Islet of Langerhans (tissue), 1 donor: ENCODE data around the gene MLC1.

Experiments
- FAIRE-seq: peaks from one replicate; lab custom pipeline; 2011; peaks lifted over from hg19 to GRCh38; lab: Jason Lieb, UNC

The MLC1 gene

DNA sequence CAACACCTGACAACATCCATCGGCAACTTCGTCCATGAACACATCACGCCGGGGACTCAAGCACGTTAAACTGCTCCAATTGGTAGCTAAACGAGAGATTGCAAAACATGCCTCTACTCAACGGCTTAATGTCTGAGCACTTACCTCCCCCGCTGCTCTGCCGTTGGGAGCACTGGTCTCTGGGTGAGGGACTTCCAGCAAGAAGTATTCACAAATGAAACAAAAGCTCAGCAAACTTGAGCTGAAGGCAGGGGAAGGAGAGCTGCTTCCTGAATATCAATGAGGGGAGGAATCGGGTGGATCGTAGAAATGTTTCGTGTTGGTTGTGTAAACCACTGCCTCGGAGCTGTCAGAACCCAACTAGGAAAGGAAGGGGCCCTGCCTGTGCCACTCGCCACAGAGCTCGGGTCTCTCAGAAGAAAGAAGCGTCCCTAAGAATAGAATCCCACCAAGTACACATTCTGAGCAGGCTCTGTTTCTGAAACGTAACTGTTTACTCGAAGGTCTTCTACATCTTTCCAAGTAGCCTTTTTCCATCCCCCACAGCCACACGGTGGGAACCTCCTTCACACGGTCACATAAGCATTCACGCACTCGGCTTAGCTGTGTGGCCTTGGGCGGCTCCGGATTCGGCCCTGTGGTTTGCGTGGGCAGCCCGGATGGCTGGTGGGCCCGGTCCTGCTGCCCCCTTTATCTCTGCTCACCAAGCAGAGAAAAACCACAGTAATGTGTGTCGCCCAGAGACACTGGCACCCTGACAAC lies at the start of gene MLC1:
MLC1 (minus strand) TSS at position 216 of the 762 bp plus-strand sequence. CDS start 524 bp downstream, outside the sequence.
- no peak for FAIRE-seq

DNA sequence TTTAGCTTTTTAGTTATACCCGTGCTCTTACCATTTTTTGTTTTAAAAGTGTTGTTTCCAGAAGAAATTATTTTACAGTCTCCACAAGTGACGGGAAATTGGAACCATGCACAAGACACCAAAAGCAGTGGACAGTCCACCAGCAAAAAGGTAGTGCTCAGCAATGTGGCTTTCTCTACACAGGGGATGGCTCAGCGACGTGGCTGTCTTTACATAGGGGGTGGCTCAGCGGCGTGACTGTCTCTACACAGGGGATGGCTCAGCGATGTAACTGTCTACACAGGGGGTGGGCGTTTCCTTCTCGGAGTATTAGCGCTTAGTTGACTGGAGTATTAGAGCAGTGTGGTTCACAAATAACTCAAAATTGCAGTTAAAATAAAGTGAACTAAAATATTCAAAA lies 49.3 kb upstream of the MLC1 start:
- no peak for FAIRE-seq

DNA sequence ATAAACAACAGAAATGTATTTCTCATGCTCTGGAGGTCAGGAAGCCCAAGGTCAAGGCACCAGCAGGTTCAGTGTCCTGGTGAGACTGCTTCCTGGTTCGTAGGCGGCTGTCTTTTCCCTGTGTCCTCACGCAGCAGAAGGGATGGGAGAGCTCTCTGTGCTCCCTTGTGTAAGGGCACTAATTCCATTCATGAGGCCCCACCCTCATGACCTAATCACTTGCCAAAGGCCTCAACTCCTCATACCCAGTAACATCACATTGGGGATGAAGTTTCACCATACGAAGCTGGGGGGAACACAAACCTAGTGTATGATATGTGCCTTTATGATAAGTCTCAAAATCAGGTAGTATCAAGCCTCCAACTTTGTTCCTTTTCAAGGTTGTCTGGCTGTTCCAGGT lies 46.7 kb upstream of the MLC1 start:
- no peak for FAIRE-seq

DNA sequence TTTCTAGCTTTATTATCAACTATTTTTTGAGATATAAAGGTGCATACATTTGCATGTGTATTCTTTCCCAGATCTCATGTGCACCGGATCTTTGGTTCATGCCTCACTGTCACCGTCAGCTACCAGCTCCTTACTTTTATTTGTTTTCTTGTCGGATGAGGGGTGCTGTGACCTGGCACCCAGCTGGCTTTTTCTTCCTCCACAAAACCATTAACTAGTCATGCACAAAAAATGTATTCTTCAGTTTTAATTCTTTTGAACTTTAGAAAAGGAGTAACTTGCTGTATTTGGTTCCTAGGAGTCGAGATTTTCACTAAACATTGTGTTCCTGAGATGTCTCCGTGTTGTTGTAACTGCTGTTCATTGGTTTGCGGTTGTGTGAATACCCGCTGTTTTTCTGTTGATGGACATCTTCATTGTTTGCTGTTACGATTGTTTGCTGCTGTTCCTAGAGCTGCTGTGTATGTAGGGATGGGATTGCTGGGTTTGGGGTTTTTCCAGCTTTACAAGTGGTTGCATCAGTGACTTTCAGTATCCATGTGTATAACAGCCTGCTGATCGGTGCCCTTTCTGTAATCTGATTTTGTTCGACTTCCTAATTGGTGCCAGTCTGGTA lies 44.0 kb upstream of the MLC1 start:
- FAIRE-seq = no peak

DNA sequence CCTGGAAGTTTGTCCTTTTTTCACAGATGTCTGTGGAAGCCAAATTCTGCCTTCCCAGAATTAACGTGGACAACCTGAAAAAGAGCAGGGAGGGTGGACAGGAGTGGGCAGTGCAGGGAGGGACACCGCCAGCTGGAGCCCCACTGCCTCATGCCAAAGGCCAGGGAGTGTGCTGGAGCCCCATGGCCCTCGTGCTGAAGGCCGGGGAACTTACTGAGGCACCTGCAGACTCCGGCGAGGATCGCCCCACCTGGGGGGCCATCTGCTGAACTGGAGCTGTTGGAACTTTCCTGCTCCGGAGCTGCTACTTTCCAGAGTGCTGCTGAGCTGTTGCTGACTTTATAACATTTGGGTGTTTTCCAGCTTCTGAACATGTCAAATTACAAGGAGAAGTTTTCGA lies 39.8 kb upstream of the MLC1 start:
- FAIRE-seq = no peak

DNA sequence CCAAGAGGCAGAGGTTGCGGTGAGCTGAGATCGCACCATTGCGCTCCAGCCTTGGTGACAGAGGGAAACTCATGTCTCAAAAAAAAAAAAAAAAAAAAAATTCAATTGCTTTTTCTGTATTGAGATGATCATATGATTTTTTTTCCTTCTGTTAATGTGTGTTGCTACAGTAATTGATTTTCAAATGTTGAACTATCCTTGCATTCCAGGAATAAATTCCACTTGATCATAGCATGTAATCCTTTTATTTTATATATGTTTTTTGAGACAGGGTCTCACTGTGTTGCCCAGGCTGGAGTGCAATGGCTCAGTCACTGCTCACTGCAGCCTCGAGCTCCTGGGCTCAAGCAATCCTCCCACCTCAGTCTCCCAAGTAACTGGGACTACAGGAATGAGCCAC lies 37.9 kb upstream of the MLC1 start:
- FAIRE-seq = no peak

DNA sequence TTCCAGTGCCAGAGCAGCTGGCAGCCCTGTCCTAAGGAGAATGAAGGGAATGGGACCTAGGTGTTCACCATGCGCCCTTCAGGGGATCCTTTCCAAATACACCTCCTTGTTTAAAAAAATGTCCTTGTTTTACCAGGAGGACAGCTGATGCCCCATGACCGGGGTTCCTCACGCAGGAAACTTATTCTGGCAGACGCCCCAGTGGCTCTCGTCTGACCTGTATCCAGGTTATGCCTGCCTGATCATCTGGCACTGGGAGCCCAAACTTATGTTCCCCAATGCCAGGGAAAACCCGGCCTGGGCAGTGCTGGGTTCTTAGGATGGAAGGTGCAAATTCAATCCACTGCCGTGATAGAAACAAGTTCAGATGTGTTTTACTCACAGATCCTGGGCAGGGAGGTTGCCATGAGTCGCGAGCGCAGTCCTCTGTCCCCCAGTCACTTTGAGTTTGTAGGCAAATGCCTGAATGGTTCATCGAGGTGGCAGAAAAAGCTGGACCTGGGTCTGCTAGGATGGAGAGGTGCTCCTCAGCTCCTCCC lies 36.0 kb upstream of the MLC1 start:
- FAIRE-seq = no peak

DNA sequence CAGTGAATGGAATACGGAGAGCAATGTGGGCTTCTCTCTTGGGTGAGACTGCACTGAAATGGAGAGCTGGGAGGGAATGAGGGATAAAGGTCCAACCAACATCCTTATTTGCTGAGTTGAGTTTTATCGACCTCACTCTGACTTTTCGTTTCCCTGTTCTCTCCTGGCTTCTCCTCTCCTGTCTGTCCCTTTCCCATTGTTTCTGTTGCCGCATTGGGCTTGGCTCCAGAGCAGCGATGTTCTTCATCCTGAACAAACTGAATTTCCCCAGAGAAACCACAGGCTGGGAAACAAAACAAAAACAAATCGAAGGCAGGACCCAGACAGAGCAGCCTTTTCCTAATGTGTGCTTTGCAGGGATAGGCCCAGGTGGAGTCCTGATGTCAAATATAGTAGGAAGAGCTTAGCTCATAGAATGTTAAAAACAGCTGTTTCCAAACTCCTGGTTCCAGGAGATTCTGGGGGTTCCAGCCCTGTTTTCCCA lies 34.6 kb upstream of the MLC1 start:
- FAIRE-seq = no peak

DNA sequence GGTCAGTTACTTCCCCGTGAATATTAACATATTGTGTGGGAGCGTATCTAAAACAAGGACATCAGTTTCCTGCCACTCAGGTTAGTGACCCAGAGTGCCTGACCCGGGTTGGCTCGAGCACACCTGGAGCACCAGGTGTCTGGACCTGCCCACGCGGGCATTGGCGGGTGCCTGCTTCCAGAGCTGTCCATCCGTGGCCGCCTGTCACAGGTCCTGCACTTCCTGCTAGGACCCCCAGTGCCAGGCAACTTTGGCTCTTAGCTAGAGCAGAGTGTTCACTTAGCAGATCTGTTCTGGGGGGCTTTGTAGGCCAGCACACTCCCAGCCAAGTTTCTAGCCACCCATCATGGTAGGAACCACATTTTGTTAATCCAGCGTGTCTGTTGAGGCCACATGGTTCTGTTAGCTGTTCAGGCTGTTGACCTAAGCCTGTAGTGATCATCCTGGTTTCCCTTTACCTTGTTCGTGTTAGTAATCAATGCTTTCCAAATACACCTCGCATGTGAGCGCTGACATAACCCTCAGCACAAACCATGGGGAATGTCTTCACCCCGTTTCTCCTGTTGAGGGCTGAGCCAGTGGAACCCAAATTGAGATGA lies 34.0 kb upstream of the MLC1 start:
- no peak for FAIRE-seq

DNA sequence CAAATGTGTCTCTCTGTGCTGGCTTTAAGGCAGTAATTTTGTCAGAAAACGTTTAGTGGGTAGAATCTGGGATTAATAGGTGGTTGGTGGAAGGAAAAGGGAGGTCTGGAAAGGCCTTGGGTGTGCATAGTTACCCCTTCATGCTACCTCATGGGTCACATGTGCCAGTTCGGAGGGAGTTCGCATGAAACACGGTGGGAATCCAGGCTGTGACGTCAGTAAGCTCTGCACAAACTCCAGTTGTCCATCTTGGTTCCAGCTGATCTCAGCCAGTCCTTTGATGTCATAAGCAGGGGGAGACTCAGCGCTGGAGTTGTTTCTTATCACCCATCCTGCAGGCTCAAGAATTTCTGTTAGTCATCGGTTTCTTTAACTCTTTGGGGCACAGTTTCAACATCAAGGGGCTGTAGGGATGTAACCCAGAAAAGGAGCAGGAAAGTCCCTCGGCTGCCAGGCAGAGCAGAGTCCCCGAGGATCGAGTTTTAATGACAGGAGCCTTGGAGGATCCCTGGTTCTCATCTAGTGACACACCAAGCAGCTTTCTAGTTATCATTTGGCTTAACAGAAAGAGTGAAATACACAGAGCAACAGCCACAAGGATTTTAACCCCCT lies 33.4 kb upstream of the MLC1 start:
- no peak for FAIRE-seq

DNA sequence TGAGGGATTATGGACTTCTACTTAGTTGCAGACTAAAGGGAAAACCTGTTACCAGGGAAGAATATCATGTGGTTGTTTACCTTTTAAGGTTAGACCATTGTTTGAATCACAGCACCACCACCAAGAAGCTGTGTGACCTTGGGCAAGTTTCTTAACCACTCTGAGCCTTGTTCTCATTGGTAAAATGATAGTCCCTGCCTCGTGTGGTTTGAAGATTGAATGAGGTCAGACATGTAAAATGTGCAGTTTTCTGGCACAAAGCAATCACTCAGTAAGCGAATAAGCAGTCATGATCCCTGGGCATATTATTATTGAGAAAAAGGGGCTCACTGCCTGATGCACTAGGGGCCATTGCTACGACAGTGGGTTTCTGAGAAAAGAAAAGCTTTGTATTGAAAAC lies 32.9 kb upstream of the MLC1 start:
- FAIRE-seq = no peak

DNA sequence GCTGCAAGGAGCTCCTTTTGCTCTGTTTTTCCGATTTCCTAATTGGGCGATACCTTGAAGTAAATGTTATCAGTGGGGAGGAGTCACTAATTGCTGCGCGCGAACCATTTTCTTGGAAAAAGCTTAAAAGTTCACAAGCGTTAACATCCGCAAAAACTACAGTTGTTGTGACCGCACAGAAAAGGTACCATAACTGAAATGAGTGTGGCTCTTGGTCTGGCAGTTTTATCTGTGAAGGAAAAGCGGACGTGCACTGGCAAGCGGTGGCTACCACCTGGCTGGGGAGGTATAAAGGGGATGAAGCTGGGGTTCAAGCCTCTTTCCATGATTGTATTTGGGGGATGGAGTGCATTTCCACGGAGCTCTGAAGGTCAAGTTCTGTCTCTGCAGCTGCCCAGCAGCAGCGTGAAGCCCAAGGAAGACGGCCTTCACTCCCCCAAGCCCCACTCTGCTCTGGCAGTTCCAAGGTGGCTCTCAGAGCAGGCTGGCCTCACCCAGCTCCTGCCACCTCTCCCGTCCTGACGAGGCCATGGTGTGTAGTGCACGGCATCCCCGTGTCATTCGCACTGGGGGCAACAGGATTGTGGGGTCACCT lies 32.0 kb upstream of the MLC1 start:
- no peak for FAIRE-seq

DNA sequence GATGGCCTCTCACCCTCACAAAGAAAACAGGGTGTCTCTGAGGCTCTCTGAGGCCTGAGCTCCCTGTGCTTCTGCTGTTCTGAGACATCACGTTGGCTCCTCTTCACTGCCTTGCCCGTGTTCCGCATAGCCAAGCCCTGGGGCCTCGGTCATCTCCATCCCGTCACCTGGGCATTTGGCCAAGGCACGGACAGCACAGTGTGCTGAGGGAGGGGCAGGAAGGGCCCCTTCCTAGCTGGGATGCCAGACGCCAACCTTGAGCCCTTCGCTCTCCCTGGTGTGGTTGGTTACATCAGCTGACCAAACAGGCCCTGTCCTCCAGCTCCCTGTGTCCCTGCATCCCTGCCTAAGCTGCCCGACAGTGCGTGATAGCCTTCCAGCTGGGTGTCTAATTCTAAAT lies 30.5 kb upstream of the MLC1 start:
- no peak for FAIRE-seq

DNA sequence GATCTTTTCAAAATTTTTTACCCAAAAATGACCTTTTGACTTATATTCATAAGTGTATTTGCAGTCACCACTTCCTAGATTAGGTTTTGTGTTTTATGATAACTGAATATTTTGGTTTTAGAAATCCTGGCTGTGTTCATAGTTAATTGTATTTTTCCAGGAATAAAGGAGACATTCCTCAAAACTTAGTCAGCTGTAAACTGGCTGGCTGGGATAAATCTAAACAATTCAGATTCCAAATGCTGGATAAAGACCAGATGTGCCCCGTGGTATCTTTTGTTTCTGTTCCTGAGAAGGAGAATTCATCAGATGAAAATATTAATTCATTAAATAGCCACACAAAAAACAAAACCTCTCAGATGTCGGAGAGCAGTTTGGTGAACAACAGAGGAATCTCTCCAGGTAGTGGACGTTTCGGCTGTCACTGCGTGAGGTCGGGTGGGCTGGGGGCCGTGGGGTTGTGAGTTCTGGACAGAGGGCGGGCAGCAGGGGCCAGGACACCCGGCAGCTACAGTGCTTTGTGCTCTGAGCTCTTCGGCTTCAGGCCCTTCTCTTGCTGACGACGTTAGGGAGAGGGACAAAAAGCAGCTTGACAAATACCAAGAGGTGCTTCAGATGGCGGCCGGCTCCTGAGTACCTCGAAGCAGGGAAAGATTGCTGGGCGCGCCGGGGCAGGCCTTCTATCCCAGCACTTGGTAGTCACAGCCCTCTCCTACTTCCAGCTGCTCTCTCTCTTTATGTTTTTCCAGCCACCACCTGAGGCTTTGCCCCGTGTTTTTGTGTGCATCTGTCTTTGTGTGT lies 29.2 kb upstream of the MLC1 start:
- no peak for FAIRE-seq

DNA sequence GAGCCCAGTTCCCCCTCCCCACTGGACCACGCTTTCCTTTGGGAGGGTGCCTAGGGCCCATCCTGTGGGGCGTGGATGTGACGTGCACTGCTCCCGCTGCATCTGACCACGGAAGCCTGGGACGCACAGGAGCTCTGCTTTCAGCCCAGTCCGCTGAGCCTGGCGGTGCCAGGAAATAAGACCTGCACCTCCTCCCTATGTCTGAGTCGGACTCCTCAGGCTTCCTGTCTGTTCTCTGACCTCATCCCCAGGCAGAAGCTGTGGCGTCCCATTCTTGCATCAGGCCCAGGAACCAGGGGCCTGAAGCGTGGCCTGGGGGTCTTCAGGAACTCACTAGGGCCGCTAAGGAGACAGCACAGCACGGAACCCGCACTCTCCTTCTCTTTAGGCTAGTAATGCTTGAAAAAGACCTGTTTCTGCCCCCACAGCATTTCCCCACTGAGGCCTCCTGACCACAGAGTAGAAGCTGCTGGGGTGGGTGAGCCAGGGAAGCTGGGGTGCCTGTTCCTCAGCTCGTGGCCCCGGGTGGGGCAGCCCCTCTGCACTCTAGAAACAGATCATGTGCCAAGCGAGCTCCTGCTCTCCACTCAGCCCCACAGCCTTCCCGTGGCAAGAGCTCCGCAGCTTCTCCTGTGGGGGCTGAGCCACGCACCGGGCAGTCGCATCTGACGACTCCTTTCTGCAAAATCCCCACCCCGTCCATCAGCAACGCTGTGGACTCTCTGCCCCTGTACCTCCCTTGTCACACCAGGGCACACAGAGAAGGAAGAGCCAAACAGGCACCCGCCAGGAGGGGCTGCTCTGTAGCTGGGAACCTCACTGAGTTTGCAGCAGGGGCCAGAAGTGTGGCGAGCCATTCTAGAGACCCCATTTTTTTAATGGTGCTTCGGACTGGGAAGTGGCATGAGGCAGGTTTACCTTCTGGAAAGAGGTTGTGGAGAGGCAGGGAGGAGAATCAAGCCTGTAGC lies 27.2 kb upstream of the MLC1 start:
- no peak for FAIRE-seq

DNA sequence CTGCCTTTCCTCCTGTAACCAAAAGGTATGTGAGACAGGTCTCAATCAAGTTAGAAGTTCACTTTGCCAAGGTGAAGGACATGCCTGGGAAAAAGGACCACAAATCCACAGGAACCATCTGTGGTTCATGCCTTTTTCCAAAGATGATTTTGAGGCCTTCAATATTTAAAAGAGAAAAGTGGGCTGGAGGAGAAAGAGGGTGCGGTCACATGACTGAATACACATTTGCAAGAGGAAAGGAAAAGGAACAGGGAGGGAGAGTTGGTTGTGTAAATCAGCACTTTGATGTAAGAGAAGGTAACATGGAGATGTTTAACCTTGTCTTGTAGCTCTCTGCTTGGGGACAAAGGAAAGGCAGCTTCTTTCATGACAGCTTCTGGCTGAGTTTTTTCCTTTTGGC lies 25.8 kb upstream of the MLC1 start:
- no peak for FAIRE-seq

DNA sequence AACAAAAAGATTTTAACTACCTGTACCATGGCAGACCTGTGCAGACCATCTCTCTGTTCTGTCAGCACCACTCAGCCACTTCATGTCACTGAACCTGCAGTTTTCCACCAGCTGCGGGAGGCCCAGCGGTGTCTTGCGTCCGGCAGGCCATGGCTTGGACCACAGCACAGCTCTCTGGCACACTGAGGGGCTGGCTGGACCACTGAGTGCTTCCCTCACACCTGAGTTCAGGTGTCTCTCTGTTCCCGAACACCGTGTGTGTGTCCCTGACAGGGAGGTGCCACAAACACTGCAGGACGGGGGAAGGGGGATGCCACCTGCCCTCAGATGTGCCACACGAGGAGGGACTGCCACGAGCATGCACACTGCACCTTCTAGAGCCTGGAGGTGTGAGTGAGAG lies 22.3 kb upstream of the MLC1 start:
- no peak for FAIRE-seq

DNA sequence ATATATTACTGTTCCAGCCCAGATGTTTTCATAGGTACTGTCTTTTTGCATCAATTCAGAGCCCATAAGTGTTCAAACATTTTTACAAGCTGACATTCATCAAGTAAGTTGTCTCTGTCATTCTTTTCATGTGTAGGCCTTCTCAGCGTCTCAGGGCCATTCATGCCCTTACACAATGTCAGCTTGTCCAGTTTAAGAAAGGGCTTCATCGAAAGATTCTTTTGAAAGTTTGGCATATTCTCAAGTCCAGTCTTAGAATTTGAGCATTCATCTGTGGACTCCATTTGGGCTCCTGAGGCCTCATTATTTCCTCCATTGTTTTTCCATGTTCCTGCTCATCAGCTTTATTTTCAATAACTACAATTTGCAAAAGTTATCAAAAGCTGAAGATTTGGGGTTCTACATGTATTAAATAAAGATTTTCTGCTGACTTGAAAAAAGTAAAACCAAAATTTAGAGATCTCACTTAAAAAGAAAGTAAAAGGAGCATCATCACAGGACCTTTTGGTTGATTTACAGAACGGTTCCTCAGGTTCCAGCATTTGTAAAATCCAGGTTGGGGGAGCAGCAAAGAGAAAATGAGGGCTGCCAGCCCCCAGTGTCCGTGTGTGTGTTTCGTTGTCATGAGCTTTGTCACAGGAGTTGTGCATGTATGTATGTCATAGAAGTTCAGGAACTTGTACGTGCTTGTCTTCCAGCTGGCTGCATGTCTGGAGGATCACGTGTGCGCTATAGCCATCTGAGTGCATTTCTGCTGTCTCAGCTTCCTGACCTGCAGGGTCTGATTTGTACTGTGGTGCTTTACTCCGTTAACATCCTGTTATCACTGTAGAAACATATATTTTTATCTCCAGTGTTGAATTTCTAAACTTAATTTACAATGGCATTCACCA lies 20.2 kb upstream of the MLC1 start:
- FAIRE-seq = peak; percentile 94

DNA sequence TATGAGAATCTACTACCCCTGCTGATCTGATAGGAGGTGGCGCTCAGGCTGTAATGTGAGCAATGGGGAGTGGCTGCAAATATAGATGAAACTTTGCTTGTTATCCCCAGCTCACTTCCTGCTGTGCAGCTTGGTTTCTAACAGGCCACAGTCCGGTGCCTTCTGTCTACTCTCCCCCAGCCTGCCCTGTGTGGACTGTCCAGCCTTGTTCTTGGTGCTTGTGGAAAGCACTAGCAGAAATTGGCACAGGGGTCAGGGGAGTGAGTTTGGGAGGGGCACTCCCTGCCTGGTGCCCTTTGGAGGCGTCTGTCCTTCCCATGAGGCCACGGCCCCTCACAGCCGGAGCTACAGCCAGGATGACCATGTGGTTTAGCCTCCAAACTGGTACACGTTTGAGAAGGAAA lies 18.9 kb upstream of the MLC1 start:
- FAIRE-seq = no peak
